HCT116 (cell line): ENCODE results near the gene GPR22.

Experiments
- ELF1 ChIP-seq: IDR thresholded peaks from 2 replicates; pipeline ENCODE4 v1.6.1; 2012; ENCODE audit warnings: low read depth, borderline replicate concordance
- JUND ChIP-seq: IDR thresholded peaks from 2 replicates; pipeline ENCODE4 v1.6.1; 2012
- RAD21 ChIP-seq: IDR thresholded peaks from 2 replicates; pipeline ENCODE4 v1.6.1; 2012; ENCODE audit warnings: low read depth, mild to moderate bottlenecking
- TF ChIP-seq, protein P1 (sequence below), 3 experiments: fragments of 200-600 bp in 1 of 3; sonication (generic) in 1 of 3; IDR thresholded peaks in 2 of 3; conservative IDR thresholded peaks in 1 of 3; 2 replicates each; pipeline ENCODE4 v1.5.1; 2012 to 2017; ENCODE audit warnings: low read depth in 2 of 3, low read length in 2 of 3, antibody characterized with exemption in 1 of 3, borderline replicate concordance in 1 of 3, control low read depth in 1 of 3, mild to moderate bottlenecking in 1 of 3, mixed read lengths in 1 of 3, mixed run types in 1 of 3, moderate library complexity in 1 of 3; ENCODE audit not compliant: insufficient read depth in 1 of 3

DNA sequence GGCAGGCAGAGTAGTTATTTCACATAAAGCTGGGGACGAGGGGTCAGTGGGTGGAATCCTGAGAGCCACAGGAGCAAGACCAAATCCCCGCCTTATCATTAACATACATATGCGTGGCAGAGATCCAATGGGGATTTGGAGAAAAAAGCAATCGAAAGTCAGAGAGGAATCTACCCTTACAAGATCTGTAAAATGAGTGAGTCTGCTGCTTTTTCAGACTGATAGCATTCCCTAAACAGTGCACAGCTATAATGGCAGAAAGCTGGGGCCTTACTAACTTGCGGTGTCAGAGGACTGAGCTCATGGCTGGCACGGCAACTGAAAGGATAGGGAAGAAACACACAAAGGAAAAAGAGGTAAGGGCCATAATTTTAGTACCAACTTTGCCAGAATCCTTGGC is 25.0 kb downstream of the GPR22 start:
- TF ChIP-seq JUND (no peak), RAD21 (no peak), ELF1 (no peak)
- TF ChIP-seq, protein P1, sequence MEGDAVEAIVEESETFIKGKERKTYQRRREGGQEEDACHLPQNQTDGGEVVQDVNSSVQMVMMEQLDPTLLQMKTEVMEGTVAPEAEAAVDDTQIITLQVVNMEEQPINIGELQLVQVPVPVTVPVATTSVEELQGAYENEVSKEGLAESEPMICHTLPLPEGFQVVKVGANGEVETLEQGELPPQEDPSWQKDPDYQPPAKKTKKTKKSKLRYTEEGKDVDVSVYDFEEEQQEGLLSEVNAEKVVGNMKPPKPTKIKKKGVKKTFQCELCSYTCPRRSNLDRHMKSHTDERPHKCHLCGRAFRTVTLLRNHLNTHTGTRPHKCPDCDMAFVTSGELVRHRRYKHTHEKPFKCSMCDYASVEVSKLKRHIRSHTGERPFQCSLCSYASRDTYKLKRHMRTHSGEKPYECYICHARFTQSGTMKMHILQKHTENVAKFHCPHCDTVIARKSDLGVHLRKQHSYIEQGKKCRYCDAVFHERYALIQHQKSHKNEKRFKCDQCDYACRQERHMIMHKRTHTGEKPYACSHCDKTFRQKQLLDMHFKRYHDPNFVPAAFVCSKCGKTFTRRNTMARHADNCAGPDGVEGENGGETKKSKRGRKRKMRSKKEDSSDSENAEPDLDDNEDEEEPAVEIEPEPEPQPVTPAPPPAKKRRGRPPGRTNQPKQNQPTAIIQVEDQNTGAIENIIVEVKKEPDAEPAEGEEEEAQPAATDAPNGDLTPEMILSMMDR (IDR thresholded peaks at IDR 0.05 in 2 of 3, conservative IDR thresholded peaks at IDR 0.05 in 1 of 3; ENCODE audit: borderline replicate concordance in 1 of 3, insufficient read depth in 1 of 3, low read depth in 2 of 3, low read length in 2 of 3): no peak
